Measurements from ENCODE around the gene TMEM213. TPM values are rescaled to one million over a fixed set of nuclear protein-coding genes. Genes with fewer than 3 reads are reported as not detected.

Gene TMEM213
- total and polyA plus RNA-seq, 2 of the 8 experiments (the other 6 are each of a cell fraction or from before 2014, with no cell fraction given), result 0.21 to 0.67 TPM

- Histone ChIP-seq H2AK5ac (ENCODE audit: low read depth, low read length) (no peak overlapping the region), H2BK5ac (ENCODE audit: low read depth, low read length) (no peak overlapping the region), H3K9me3 (ENCODE audit: insufficient read depth in 2 of 2, low read depth in 1 of 2, low read length in 1 of 2) (no peaks in the 10 kb centered on the region), H4K91ac (replicated peaks; ENCODE audit: insufficient read length, low read length) (no peak overlapping the region), H3K4me1 (replicated peaks in 1 of 4; ENCODE audit: control insufficient read depth in 3 of 4, insufficient read depth in 4 of 4, low read length in 3 of 4) (no peaks in the 10 kb centered on the region), H2BK15ac (ENCODE audit: low read length) (no peak overlapping the region), H3K9ac (replicated peaks in 1 of 4; ENCODE audit: extremely low read depth in 1 of 4, low read depth in 3 of 4, low read length in 3 of 4) (no peak overlapping the region), H3K27me3 (replicated peaks in 1 of 4; ENCODE audit: control insufficient read depth in 3 of 4, extremely low read depth in 1 of 4, insufficient read depth in 3 of 4, low read length in 3 of 4) (no peaks in the 10 kb centered on the region), H3K23me2 (ENCODE audit: low read depth, low read length) (no peaks in the 10 kb centered on the region), H3K4me2 (ENCODE audit: insufficient read depth in 1 of 2, low read depth in 2 of 2, low read length in 2 of 2) (no peak overlapping the region), H3K4ac (replicated peaks; ENCODE audit: insufficient read length, low read depth, low read length) (no peak overlapping the region), H3K27ac (ENCODE audit: low read depth, low read length) (no peak overlapping the region), H3K23ac (ENCODE audit: insufficient read length) (no peak overlapping the region), H2BK120ac (replicated peaks; ENCODE audit: low read depth, low read length) (no peak overlapping the region), H3K18ac (ENCODE audit: extremely low read depth, low read length) (no peak overlapping the region), H3K14ac (ENCODE audit: insufficient read length) (no peak overlapping the region), H2BK12ac (ENCODE audit: low read depth, low read length) (no peak overlapping the region), H4K20me1 (replicated peaks in 1 of 2; ENCODE audit: control insufficient read depth in 1 of 2, insufficient read depth in 2 of 2, low read length in 2 of 2) (no peaks in the 10 kb centered on the region), H4K5ac (ENCODE audit: insufficient read length, low read depth, low read length) (no peak overlapping the region), H2BK20ac (ENCODE audit: low read length) (no peak overlapping the region), H3K79me1 (ENCODE audit: low read depth, low read length) (no peaks in the 10 kb centered on the region), H4K8ac (ENCODE audit: extremely low read depth, insufficient read depth, low read length) (no peak overlapping the region), H3K79me2 (ENCODE audit: control insufficient read depth in 1 of 2, insufficient read depth in 2 of 2, low read length in 2 of 2) (no peaks in the 10 kb centered on the region), H3K4me3 (ENCODE audit: extremely low read depth in 1 of 4, insufficient read depth in 2 of 4, low read depth in 3 of 4, low read length in 4 of 4) (no peak overlapping the region), H2AFZ (ENCODE audit: low read length) (no peak overlapping the region), H3K36me3 (ENCODE audit: control insufficient read depth in 2 of 4, insufficient read depth in 4 of 4, low read length in 3 of 4) (peaks cover 0 to 15% (median 7%) of the 10 kb centered on the region in 4 experiments; a peak in 3 of 8 replicates), H3K56ac (replicated peaks; ENCODE audit: insufficient read length, low read depth, low read length) (no peak overlapping the region)
- DNase-seq (ENCODE audit: low read depth in 1 of 2, low spot score in 2 of 2) (no peak), FAIRE-seq (no peak)
- CTCF ChIA-PET (ENCODE audit: partially characterized antibody), result interaction anchor here (0.9 kb wide), 2 partner anchors 8 to 29 kb away, joined by 3 read pairs; no protein-coding TSS in a partner anchor
- POLR2A ChIA-PET (ENCODE audit: partially characterized antibody), result no interaction called here
- TF ChIP-seq JUN (IDR thresholded peaks at IDR 0.05; ENCODE audit: low read depth, low read length) (no peak), BRCA1 (IDR thresholded peaks at IDR 0.05; ENCODE audit: low read depth, low read length) (no peak), BACH1 (IDR thresholded peaks at IDR 0.05; ENCODE audit: low read length) (no peak), KDM4A (IDR thresholded peaks at IDR 0.05; ENCODE audit: low read depth, low read length, severe bottlenecking) (no peak), CTCF (IDR thresholded peaks at IDR 0.05; ENCODE audit: control extremely low read depth in 1 of 3, insufficient read depth in 1 of 3, low read depth in 1 of 3, low read length in 3 of 3) (no peak), SP4 (IDR thresholded peaks at IDR 0.05; ENCODE audit: low read length) (no peak), POLR2AphosphoS5 (IDR thresholded peaks at IDR 0.05; ENCODE audit: low read depth, low read length) (no peak), RBBP5 (IDR thresholded peaks at IDR 0.05; ENCODE audit: borderline replicate concordance, low read depth, low read length) (no peak), SIX5 (IDR thresholded peaks at IDR 0.05; ENCODE audit: low read depth, low read length) (no peak), NANOG (IDR thresholded peaks at IDR 0.05; ENCODE audit: insufficient read depth, low read depth, low read length, poor library complexity, severe bottlenecking) (no peak), JUND (IDR thresholded peaks at IDR 0.05; ENCODE audit: low read length) (no peak)
- 87% methylated on average over 5 of the region's 5 CpGs; no CpG with 5 or more reads in 1 of the 2 experiments for WGBS, 2 experiments (ENCODE audit: extremely low coverage in 1 of 2, insufficient coverage in 1 of 2, insufficient read length in 1 of 2, insufficient replicate concordance in 2 of 2, low coverage in 1 of 2, low lambda C conversion rate in 2 of 2, missing lambda C conversion rate in 1 of 2)
These were observed 35.8 kb downstream of the TMEM213 start for GRCh38 chr7:138833596-138833995.

Measured in H1 (cell line).